HEK293T (cell line): ENCODE results near the gene UNC13D.

Experiments
- CTCF ChIA-PET: fragments of 350-600 bp; formaldehyde crosslinking; extraction: SDS; loops from one replicate; lab custom pipeline; 2021; ENCODE audit warnings: antibody characterized with exemption, inconsistent platforms; lab: Yijun Ruan, JAX
- POLR2A ChIA-PET: fragments of 350-600 bp; formaldehyde crosslinking; extraction: SDS; loops from one replicate; lab custom pipeline; 2020; ENCODE audit warnings: antibody characterized with exemption, inconsistent platforms; lab: Yijun Ruan, JAX
- DNase-seq: peaks from one replicate; pipeline ENCODE4 v3.0.0; 2012; ENCODE audit warnings: mixed read lengths; ENCODE audit errors: extremely low spot score
- ARNT ChIP-seq: fragments of 450-650 bp; IDR thresholded peaks from 2 replicates; pipeline ENCODE4 v1.6.1; 2017; ENCODE audit warnings: mild to moderate bottlenecking
- BHLHE40 ChIP-seq: fragments of 450-650 bp; IDR thresholded peaks from 2 replicates; pipeline ENCODE4 v1.6.1; 2016; ENCODE audit warnings: mild to moderate bottlenecking, moderate library complexity, borderline replicate concordance
- CTBP1 ChIP-seq: fragments of 450-650 bp; IDR thresholded peaks from 2 replicates; pipeline ENCODE4 v1.6.1; 2016; ENCODE audit warnings: borderline replicate concordance
- ELF4 ChIP-seq: fragments of 450-650 bp; IDR thresholded peaks from 2 replicates; pipeline ENCODE4 v1.6.1; 2017; ENCODE audit warnings: antibody characterized with exemption
- FOXA1 ChIP-seq: fragments of 450-650 bp; IDR thresholded peaks from 2 replicates; pipeline ENCODE4 v1.6.1; 2016; ENCODE audit warnings: mild to moderate bottlenecking
- FOXK2 ChIP-seq: fragments of 450-650 bp; IDR thresholded peaks from 2 replicates; pipeline ENCODE4 v1.6.1; 2016; ENCODE audit warnings: mild to moderate bottlenecking
- FOXM1 ChIP-seq: fragments of 450-650 bp; IDR thresholded peaks from 2 replicates; pipeline ENCODE4 v1.6.1; 2017; ENCODE audit warnings: mild to moderate bottlenecking, borderline replicate concordance
- HDGF ChIP-seq: fragments of 450-650 bp; IDR thresholded peaks from 2 replicates; pipeline ENCODE4 v1.6.1; 2017; ENCODE audit warnings: antibody characterized with exemption, borderline replicate concordance
- L3MBTL2 ChIP-seq: fragments of 450-650 bp; conservative IDR thresholded peaks from 2 replicates; pipeline ENCODE4 v1.6.1; 2016; ENCODE audit warnings: mild to moderate bottlenecking
- LEF1 ChIP-seq: fragments of 450-650 bp; IDR thresholded peaks from 2 replicates; pipeline ENCODE4 v1.6.1; 2017; ENCODE audit warnings: mild to moderate bottlenecking, borderline replicate concordance
- NFRKB ChIP-seq: fragments of 450-650 bp; IDR thresholded peaks from 2 replicates; pipeline ENCODE4 v1.6.1; 2016; ENCODE audit warnings: mild to moderate bottlenecking, moderate library complexity
- PKNOX1 ChIP-seq: fragments of 450-650 bp; IDR thresholded peaks from 2 replicates; pipeline ENCODE4 v1.6.1; 2016
- SP1 ChIP-seq: fragments of 450-650 bp; IDR thresholded peaks from 2 replicates; pipeline ENCODE4 v1.6.1; 2017
- SUZ12 ChIP-seq: fragments of 450-650 bp; IDR thresholded peaks from 2 replicates; pipeline ENCODE4 v1.6.1; 2016; ENCODE audit warnings: mild to moderate bottlenecking
- TARDBP ChIP-seq: fragments of 450-650 bp; IDR thresholded peaks from 2 replicates; pipeline ENCODE4 v1.6.1; 2016
- ZNF384 ChIP-seq: fragments of 450-650 bp; IDR thresholded peaks from 2 replicates; pipeline ENCODE4 v1.6.1; 2016

Gene UNC13D

GRCh38 chr17:75875940-75876189 is 31.7 kb upstream of the UNC13D start:
- DNase-seq, result no peak
- CTCF ChIA-PET, result interaction anchor here (1.0 to 1.7 kb wide), 2 partner anchors 15 to 204 kb away, joined by 3 to 6 read pairs; no protein-coding TSS in a partner anchor
- POLR2A ChIA-PET, result interaction anchor here (1.0 to 4.4 kb wide), 3 partner anchors 20 to 91 kb away, joined by 3 to 26 read pairs (median 8); partner anchors contain the start of genes TRIM65, UNK and WBP2
- TF ChIP-seq SUZ12 (no peak), ELF4 (no peak), SP1 (no peak), LEF1 (no peak), FOXA1 (no peak), FOXM1 (no peak), PKNOX1 (no peak), CTBP1 (no peak), ZNF384 (no peak), FOXK2 (no peak), HDGF (no peak), ARNT (no peak), TARDBP (no peak), NFRKB (no peak), L3MBTL2 (no peak)

DNA sequence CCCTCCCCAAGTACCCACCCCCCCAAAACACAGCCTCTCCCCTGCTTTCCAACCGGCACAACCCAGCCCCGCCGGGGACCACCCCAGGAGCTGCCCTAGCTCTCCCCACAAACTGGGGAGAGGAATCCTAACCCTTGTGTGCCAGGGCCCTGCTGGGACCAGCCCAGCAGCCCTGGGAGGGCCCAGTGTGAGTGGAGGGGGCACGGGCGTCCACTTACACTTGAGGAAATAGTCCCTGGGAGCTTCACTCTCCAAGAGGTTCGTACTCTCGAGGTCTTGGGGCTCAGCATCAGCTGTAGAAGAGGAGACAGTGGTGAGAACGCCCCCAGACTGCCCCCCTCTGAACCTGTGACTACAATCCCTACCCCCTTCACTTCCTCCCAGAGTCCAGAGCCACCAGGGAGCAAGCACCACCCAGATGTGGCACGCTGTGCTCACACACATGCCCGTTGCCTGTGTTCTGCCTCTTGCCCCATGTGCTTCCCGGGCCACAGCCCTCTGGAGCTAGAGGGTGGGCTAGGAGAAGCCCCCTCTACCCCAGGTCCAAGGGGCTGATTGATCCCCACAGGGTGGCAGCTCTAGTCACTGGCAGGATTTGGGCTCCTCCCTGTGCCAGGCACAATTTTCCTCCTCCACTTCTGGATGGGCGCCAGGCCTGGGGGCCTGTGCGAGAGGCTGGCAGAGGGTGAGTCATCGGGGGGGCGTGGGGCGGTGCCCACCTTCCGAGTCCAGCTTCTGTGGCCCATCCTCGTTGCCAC is 31.2 kb upstream of the UNC13D start:
- no peak for TF ChIP-seq CTBP1
- no peak for TF ChIP-seq NFRKB
- no peak for TF ChIP-seq ARNT
- TF ChIP-seq SP1, result no peak
- no peak for TF ChIP-seq PKNOX1
- no peak for TF ChIP-seq ELF4
- TF ChIP-seq SUZ12, result no peak
- no peak for TF ChIP-seq BHLHE40
- TF ChIP-seq TARDBP, result no peak
- TF ChIP-seq HDGF, result no peak
- TF ChIP-seq FOXK2, result no peak
- TF ChIP-seq L3MBTL2, result no peak
- TF ChIP-seq FOXA1, result no peak
- no peak for TF ChIP-seq FOXM1
- TF ChIP-seq LEF1, result no peak
- TF ChIP-seq ZNF384, result no peak
- ChIA-PET CTCF (interaction anchor here (1.0 to 1.7 kb wide), 2 partner anchors 14 to 205 kb away, joined by 3 to 6 read pairs; no protein-coding TSS in a partner anchor), POLR2A (interaction anchor here (1.0 to 4.4 kb wide), 4 partner anchors 11 to 91 kb away, joined by 3 to 26 read pairs (median 6); partner anchors contain the start of genes TRIM65, UNK and WBP2)
- no peak for DNase-seq

DNA sequence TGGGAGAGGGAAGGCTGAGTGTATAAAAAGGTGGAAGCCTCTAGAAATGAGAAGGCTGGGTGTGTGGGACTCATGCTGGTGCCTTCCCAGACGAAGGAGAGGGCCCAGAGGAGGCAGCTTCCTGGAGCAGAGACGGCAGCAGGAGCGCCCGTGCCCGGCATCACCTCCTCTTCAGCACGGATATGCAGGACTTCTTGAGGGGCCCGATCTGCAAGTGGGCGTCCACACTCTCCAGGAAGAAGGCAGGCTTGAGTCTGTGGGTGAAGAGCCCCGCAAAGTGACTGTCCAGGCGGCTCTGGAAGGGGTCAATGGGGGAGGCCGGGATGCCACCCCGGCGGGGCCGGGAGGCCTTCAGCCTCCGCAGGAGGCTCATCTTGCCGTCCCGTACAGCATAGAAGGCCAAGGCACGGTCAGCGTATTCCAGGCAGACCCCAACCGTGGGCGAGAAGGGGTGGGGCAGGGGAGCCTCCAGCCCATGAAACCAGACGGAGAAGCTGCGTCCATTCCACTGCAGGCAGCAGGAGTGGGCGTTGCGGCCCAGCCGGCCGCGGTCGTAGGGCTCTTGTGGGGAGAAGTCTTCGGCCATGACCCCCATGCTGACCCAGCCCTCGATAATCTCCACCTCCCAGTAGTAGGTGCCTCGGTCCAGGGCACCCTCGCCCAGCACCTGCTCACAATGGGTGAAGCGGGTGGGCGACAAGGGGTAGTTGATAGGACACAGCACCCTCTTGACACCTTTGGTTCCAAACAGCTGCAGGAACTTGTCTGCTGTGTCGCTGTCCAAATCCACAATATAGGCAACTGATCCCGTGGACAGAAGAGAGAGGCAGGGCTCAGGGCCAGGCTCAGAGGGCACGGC is 30.3 kb upstream of the UNC13D start:
- POLR2A ChIA-PET, result interaction anchor here (0.7 to 4.4 kb wide), 4 partner anchors 10 to 22 kb away, joined by 3 to 26 read pairs (median 4); partner anchors contain the start of genes TRIM65 and WBP2
- TF ChIP-seq FOXK2, result no peak
- TF ChIP-seq ZNF384, result no peak
- TF ChIP-seq LEF1, result no peak
- TF ChIP-seq BHLHE40, result no peak
- no peak for TF ChIP-seq PKNOX1
- no peak for TF ChIP-seq L3MBTL2
- no peak for TF ChIP-seq ARNT
- no peak for TF ChIP-seq ELF4
- TF ChIP-seq NFRKB, result no peak
- no peak for TF ChIP-seq FOXM1
- no peak for TF ChIP-seq FOXA1
- TF ChIP-seq SP1, result no peak
- TF ChIP-seq CTBP1, result no peak
- no peak for TF ChIP-seq TARDBP
- no peak for TF ChIP-seq SUZ12
- TF ChIP-seq HDGF, result no peak
- CTCF ChIA-PET, result interaction anchor here (1.7 to 3.9 kb wide), 2 partner anchors 13 to 14 kb away, joined by 6 to 33 read pairs; no protein-coding TSS in a partner anchor
- no peak for DNase-seq

DNA sequence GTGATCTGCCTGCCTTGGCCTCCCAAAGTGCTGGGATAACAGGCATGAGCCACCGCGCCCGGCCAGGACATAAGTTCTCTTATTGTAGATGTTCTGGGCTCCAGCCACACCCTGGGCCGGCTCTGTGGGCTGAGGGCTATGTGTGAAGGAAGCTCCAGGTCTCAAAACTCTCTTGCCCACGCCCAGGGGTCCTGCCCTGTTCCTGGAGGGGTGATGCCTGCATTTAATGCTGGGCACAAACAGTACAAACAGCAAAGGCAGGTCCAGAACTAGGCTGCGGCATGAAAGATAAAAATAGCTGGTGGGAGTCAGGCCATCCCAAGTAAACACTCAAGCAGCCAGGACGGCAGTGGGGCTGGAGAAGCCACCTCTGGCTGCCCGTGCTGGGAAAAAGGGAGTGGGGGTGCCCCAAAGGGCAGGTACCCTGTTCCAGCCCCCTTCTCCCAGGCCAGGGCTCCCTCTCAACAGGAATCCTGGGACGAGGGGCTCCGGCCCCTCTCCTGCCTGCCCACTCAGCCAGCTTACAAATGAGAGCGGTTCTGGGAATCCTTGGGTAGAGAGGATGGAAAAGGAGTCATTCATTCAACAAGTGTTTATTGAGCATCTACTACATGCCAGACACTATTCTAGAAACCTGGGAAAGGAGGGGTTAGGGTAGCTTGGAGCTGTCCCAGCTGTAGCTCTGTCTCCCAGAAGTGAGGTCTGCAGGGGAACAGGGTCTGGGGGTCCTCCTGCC is 29.6 kb upstream of the UNC13D start:
- POLR2A ChIA-PET, result interaction anchor here (0.7 to 1.7 kb wide), 3 partner anchors 13 to 23 kb away, joined by 4 to 6 read pairs (median 5); partner anchors contain the start of genes TRIM65 and WBP2
- TF ChIP-seq BHLHE40, result no peak
- no peak for TF ChIP-seq SUZ12
- no peak for TF ChIP-seq FOXA1
- TF ChIP-seq CTBP1, result no peak
- CTCF ChIA-PET, result interaction anchor here (1.3 to 3.9 kb wide), 2 partner anchors 13 to 28 kb away, joined by 5 to 33 read pairs; no protein-coding TSS in a partner anchor
- no peak for DNase-seq
